Panc1 (cell line): ENCODE measurements around the gene BRCA2.

ENCODE experiments used
- POLR2AphosphoS5 ChIP-seq: IDR thresholded peaks from 2 replicates; pipeline ENCODE4 v1.6.1; 2012; ENCODE audit warnings: mild to moderate bottlenecking, low read depth, low read length, moderate library complexity
- SIN3A ChIP-seq: IDR thresholded peaks from 2 replicates; pipeline ENCODE4 v1.6.1; 2012; ENCODE audit warnings: low read depth, mild to moderate bottlenecking, low read length, moderate library complexity, borderline replicate concordance; ENCODE audit not compliant: insufficient read depth
- TCF7L2 ChIP-seq: IDR thresholded peaks from 2 replicates; pipeline ENCODE4 v1.6.1; 2011; ENCODE audit warnings: mild to moderate bottlenecking, low read depth, low read length, inconsistent platforms
- TF ChIP-seq, protein P1 (sequence below): fragments of 450-650 bp; IDR thresholded peaks from 2 replicates; pipeline ENCODE4 v1.5.1; 2017; ENCODE audit warnings: mild to moderate bottlenecking

DNA sequence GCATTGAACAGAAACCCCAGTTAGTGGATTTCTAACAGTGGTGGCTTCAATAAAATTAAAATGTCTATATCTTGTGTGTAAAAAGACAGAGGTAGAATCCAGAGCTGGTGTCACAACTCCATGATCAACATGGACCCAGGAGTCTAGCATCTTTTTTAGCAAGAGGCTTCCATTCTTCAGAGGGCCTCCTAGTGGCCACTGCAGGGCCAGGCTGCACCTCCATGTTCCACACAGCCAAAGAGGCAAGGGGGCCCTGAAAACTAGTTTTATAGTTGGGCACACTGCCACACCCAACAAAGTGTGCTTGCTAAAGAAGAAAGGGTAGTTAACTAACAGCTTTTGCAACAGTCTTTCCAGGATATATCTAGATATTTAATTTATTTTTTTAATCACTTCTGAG lies 99.7 kb downstream of the BRCA2 start:
- TF ChIP-seq, protein P1, sequence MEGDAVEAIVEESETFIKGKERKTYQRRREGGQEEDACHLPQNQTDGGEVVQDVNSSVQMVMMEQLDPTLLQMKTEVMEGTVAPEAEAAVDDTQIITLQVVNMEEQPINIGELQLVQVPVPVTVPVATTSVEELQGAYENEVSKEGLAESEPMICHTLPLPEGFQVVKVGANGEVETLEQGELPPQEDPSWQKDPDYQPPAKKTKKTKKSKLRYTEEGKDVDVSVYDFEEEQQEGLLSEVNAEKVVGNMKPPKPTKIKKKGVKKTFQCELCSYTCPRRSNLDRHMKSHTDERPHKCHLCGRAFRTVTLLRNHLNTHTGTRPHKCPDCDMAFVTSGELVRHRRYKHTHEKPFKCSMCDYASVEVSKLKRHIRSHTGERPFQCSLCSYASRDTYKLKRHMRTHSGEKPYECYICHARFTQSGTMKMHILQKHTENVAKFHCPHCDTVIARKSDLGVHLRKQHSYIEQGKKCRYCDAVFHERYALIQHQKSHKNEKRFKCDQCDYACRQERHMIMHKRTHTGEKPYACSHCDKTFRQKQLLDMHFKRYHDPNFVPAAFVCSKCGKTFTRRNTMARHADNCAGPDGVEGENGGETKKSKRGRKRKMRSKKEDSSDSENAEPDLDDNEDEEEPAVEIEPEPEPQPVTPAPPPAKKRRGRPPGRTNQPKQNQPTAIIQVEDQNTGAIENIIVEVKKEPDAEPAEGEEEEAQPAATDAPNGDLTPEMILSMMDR: peak; percentile 69
- TF ChIP-seq SIN3A (no peak), TCF7L2 (no peak), POLR2AphosphoS5 (no peak)
